VCaP (cell line): ENCODE measurements around the gene KCND1.
A peak's percentile ranks its signal among the peaks of the same experiment; 100 is the strongest.

ENCODE experiments used
- H3K27ac ChIP-seq: fragments of 450-650 bp; 2 replicates; pipeline ENCODE4 v1.5.1; 2017
- CTCF ChIP-seq: fragments of 450-650 bp; conservative IDR thresholded peaks from 2 replicates; pipeline ENCODE4 v1.5.1; 2017; ENCODE audit warnings: mild to moderate bottlenecking, moderate library complexity

Gene KCND1

GRCh38 chrX:48965959-48966358, 5.7 kb downstream of the KCND1 start:
- no peak for TF ChIP-seq CTCF
- H3K27ac ChIP-seq: no peak overlapping the region

- H3K27ac ChIP-seq: no peak overlapping the region
- TF ChIP-seq CTCF: no peak
Observed at GRCh38 chrX:48961585-48962091, 10.0 kb downstream of the KCND1 start.

- no peak for TF ChIP-seq CTCF
- no peak overlapping the region for H3K27ac ChIP-seq
Observed at GRCh38 chrX:48960291-48960690, 11.4 kb downstream of the KCND1 start.

GRCh38 chrX:48958635-48959094, 13.0 kb downstream of the KCND1 start:
- TF ChIP-seq CTCF: no peak
- H3K27ac ChIP-seq: peak overlapping the region; percentile 83

- peak overlapping the region; percentile 83 for H3K27ac ChIP-seq
- TF ChIP-seq CTCF: no peak
Observed at GRCh38 chrX:48957827-48958634, 13.6 kb downstream of the KCND1 start.

GRCh38 chrX:48957477-48957826, 14.2 kb downstream of the KCND1 start, which contains the start of gene OTUD5:
Gene OTUD5, minus strand, starts transcription at chrX:48957607. Its CDS starts 37 bp downstream, at chrX:48957570.
- H3K27ac ChIP-seq: peak within 1 kb of the TSS; percentile 83
- no peak for TF ChIP-seq CTCF

- TF ChIP-seq CTCF: no peak
- peak overlapping the region; percentile 83 for H3K27ac ChIP-seq
Observed at GRCh38 chrX:48956728-48957414, 14.8 kb downstream of the KCND1 start.
